ENCODE data around the gene RASGEF1C. TPM values are rescaled to one million over a fixed set of nuclear protein-coding genes. Genes with fewer than 3 reads are reported as not detected.

The RASGEF1C gene
- total and polyA plus RNA-seq, 2 experiments from 2014 or later: 0.40 to 0.42 TPM

GRCh38 chr5:180093651-180094382, 115.2 kb downstream of the RASGEF1C start (continued):
- no peak for TF ChIP-seq ZNF462 (CRISPR knock-in tag; IDR thresholded peaks at IDR 0.05)
- TF ChIP-seq CTCF (conservative IDR thresholded peaks at IDR 0.05; ENCODE audit: low read depth in 2 of 2): no peak
- no peak for TF ChIP-seq POLR2AphosphoS5 (IDR thresholded peaks at IDR 0.05; ENCODE audit: low read depth)
- no peak for TF ChIP-seq EZH2phosphoT487 (IDR thresholded peaks at IDR 0.05; ENCODE audit: unreplicated experiment)

GRCh38 chr5:180093241-180093640, 115.8 kb downstream of the RASGEF1C start:
- peaks cover 6% of the 10 kb centered on the region; the same call in 2 of the 3 replicates for H3K9me3 Mint-ChIP-seq
- peaks cover 12% of the 10 kb centered on the region for H3K4me1 Mint-ChIP-seq
- H3K27me3 Mint-ChIP-seq (ENCODE audit: insufficient read depth, low read depth, poor library complexity): peaks cover 10% of the 10 kb centered on the region
- H3K4me3 Mint-ChIP-seq: no peak overlapping the region
- ATAC-seq (no peak), DNase-seq (ENCODE audit: low spot score) (no peak)
- TF ChIP-seq EZH2phosphoT487 (IDR thresholded peaks at IDR 0.05; ENCODE audit: unreplicated experiment): no peak
- Histone ChIP-seq H3F3A (replicated peaks; ENCODE audit: low read depth) (0 out of 2 replicates have a peak, but pooled peaks cover 8% of the 10 kb centered on the region), H3K79me2 (replicated peaks; ENCODE audit: insufficient read depth) (no peaks in the 10 kb centered on the region), H3K27ac (ENCODE audit: low read depth) (no peak overlapping the region), H3K4me1 (ENCODE audit: insufficient read depth) (peaks cover 13% of the 10 kb centered on the region), H3K4me3 (no peak overlapping the region), H4K20me1 (replicated peaks; ENCODE audit: insufficient read depth) (no peaks in the 10 kb centered on the region), H3K27me3 (ENCODE audit: insufficient read depth) (no peaks in the 10 kb centered on the region), H3K4me2 (no peak overlapping the region), H3K9me2 (ENCODE audit: insufficient read depth) (no peaks in the 10 kb centered on the region), H2AFZ (no peak overlapping the region), H3K36me3 (ENCODE audit: insufficient read depth) (no peaks in the 10 kb centered on the region)
- no peak overlapping the region for H3K27ac Mint-ChIP-seq
- H3K36me3 Mint-ChIP-seq (ENCODE audit: low read depth): peaks cover 1% of the 10 kb centered on the region; the same call in 1 of the 3 replicates

Measured in GM23338 (cell line).